Panc1 (cell line): Measurements from ENCODE around the gene ZNF792. TPM values are rescaled to one million over a fixed set of nuclear protein-coding genes. Genes with fewer than 3 reads are reported as not detected.

ENCODE experiments used
- ATAC-seq: fragments of 200-7000 bp; cut with Tn5 transposase; 2 replicates; pipeline ENCODE4 v1.9.1; 2020; ENCODE audit warnings: mild to moderate bottlenecking, moderate library complexity
- BruUV-seq: library from RNA; stranded (reverse); fragments of 400-500 nt; replicated peaks from 2 replicates; lab custom pipeline; 2021; lab: Mats Ljungman, UMichigan
- CTCF ChIA-PET: fragments of 300-600 bp; sonication (Branson Sonifier 250); formaldehyde crosslinking; loops from one replicate; lab custom pipeline; 2022; ENCODE audit warnings: antibody characterized with exemption; lab: Charles Lee
- POLR2A ChIA-PET: fragments of 300-600 bp; sonication (Branson Sonifier 250); formaldehyde crosslinking; loops from one replicate; lab custom pipeline; 2022; ENCODE audit warnings: antibody characterized with exemption; lab: Charles Lee
- DNase-seq: peaks from one replicate; pipeline ENCODE4 v3.0.0-alpha.2; 2010; ENCODE audit warnings: low read depth, low spot score
- H3K27ac ChIP-seq: 2 replicates; pipeline ENCODE4 v1.5.1; 2011; ENCODE audit warnings: mild to moderate bottlenecking, low read length, inconsistent platforms
- H3K27me3 ChIP-seq: fragments of 200-500 bp; sonication (Bioruptor generic); 2 replicates; pipeline ENCODE4 v1.6.0; 2014; ENCODE audit warnings: low read length, inconsistent platforms; ENCODE audit not compliant: control insufficient read depth, insufficient read depth
- H3K36me3 ChIP-seq: fragments of 200-500 bp; sonication (Bioruptor generic); 2 replicates; pipeline ENCODE4 v1.5.1; 2014; ENCODE audit warnings: inconsistent platforms, mild to moderate bottlenecking, low read length, moderate library complexity; ENCODE audit not compliant: control insufficient read depth, insufficient read depth
- H3K4me1 ChIP-seq: 2 replicates; pipeline ENCODE4 v1.5.1; 2011; ENCODE audit warnings: inconsistent platforms, mild to moderate bottlenecking, low read length, moderate library complexity; ENCODE audit not compliant: control insufficient read depth, insufficient read depth
- H3K4me3 ChIP-seq, 2 experiments: 2 replicates each; pipeline ENCODE4 v1.5.1; 2011 to 2012; ENCODE audit warnings: low read depth in 2 of 2, low read length in 2 of 2, mild to moderate bottlenecking in 2 of 2, inconsistent platforms in 1 of 2, moderate library complexity in 1 of 2
- H3K9me3 ChIP-seq: fragments of 200-500 bp; sonication (Bioruptor generic); 2 replicates; pipeline ENCODE4 v1.5.1; 2014; ENCODE audit warnings: low read depth, mild to moderate bottlenecking, inconsistent platforms, low read length, moderate library complexity; ENCODE audit not compliant: control insufficient read depth, insufficient read depth
- POLR2AphosphoS5 ChIP-seq: IDR thresholded peaks from 2 replicates; pipeline ENCODE4 v1.6.1; 2012; ENCODE audit warnings: mild to moderate bottlenecking, low read depth, low read length, moderate library complexity
- REST ChIP-seq, 2 experiments: IDR thresholded peaks; 2 replicates each; pipeline ENCODE4 v1.6.1; 2011 to 2012; ENCODE audit warnings: low read depth in 2 of 2, control low read depth in 1 of 2, low read length in 1 of 2, mild to moderate bottlenecking in 1 of 2, moderate library complexity in 1 of 2; ENCODE audit not compliant: insufficient read depth in 1 of 2
- SIN3A ChIP-seq: IDR thresholded peaks from 2 replicates; pipeline ENCODE4 v1.6.1; 2012; ENCODE audit warnings: low read depth, mild to moderate bottlenecking, low read length, moderate library complexity, borderline replicate concordance; ENCODE audit not compliant: insufficient read depth
- in situ Hi-C: cut with HindIII; loops from 2 replicates; pipeline ENCODE4 v1.10.0; 2016; ENCODE audit warnings: low sequenced_read_pairs, low pct_unique_long_range_greater_than_20kb
- intact Hi-C: fragments of 100-400 bp; cut with micrococcal nuclease; formaldehyde crosslinking; loops from one replicate; pipeline ENCODE4 v1.10.0; 2022; ENCODE audit not compliant: unreplicated experiment
- total RNA-seq: library from RNA; stranded (reverse); gene quantifications from one replicate; pipeline ENCODE4 v1.2.1, GENCODE V29; 2021; ENCODE audit not compliant: unreplicated experiment

ZNF792 gene
- total RNA-seq, 1 experiment from 2014 or later, result 1.8 TPM

- Histone ChIP-seq H3K4me3 (no peak overlapping the region), H3K27me3 (no peaks in the 10 kb centered on the region), H3K36me3 (no peaks in the 10 kb centered on the region), H3K27ac (no peak overlapping the region), H3K9me3 (no peaks in the 10 kb centered on the region), H3K4me1 (peaks cover 8% of the 10 kb centered on the region)
- ChIA-PET CTCF (no interaction called here), POLR2A (interaction anchor here (0.5 kb wide), 1 partner anchor 239 kb away, joined by 4 read pairs; no protein-coding TSS in a partner anchor)
- BruUV-seq, result no TSS peak
- ATAC-seq, result no peak
- in situ Hi-C loops (no loop called here), intact Hi-C loops (no loop called here)
- no peak for DNase-seq
- TF ChIP-seq REST (IDR thresholded peaks at IDR 0.05; ENCODE audit: insufficient read depth in 1 of 2, low read depth in 2 of 2, low read length in 1 of 2), result no peak
These were observed 41.4 kb upstream of the ZNF792 start for GRCh38 chr19:35005256-35005977.

GRCh38 chr19:35004517-35005255 lies 40.7 kb upstream of the ZNF792 start:
- H3K4me3 ChIP-seq, result no peak overlapping the region
- no TSS peak for BruUV-seq

More at GRCh38 chr19:35004517-35005255, 40.7 kb upstream of the ZNF792 start:
- no peaks in the 10 kb centered on the region for H3K9me3 ChIP-seq
- in situ Hi-C loops, result no loop called here
- DNase-seq (no peak), ATAC-seq (no peak)
- no peak overlapping the region for H3K27ac ChIP-seq
- peaks cover 8% of the 10 kb centered on the region for H3K4me1 ChIP-seq
- no peaks in the 10 kb centered on the region for H3K27me3 ChIP-seq
- TF ChIP-seq REST (IDR thresholded peaks at IDR 0.05; ENCODE audit: insufficient read depth in 1 of 2, low read depth in 2 of 2, low read length in 1 of 2) (no peak), SIN3A (no peak), POLR2AphosphoS5 (no peak)
- CTCF ChIA-PET, result no interaction called here
- POLR2A ChIA-PET, result no interaction called here
- intact Hi-C loops, result no loop called here
- H3K36me3 ChIP-seq, result no peaks in the 10 kb centered on the region
